Osteocyte (in vitro differentiated cells): ENCODE data around the gene SMIM30. TPM values are rescaled to one million over a fixed set of nuclear protein-coding genes. Genes with fewer than 3 reads are reported as not detected.

Experiments used
- DNase-seq: peaks from one replicate; pipeline ENCODE4 v3.0.0; 2021; ENCODE audit warnings: mixed read lengths; ENCODE audit not compliant: unreplicated experiment; ENCODE audit errors: extremely low spot score
- H3K27ac Mint-ChIP-seq: one replicate; pipeline ENCODE4 v1.8.0; 2021; ENCODE audit warnings: mild to moderate bottlenecking, mixed read lengths; ENCODE audit not compliant: unreplicated experiment
- H3K27me3 Mint-ChIP-seq: one replicate; pipeline ENCODE4 v1.8.0; 2021; ENCODE audit warnings: mixed read lengths; ENCODE audit not compliant: unreplicated experiment
- H3K36me3 Mint-ChIP-seq: one replicate; pipeline ENCODE4 v1.8.0; 2021; ENCODE audit warnings: mixed read lengths; ENCODE audit not compliant: unreplicated experiment
- H3K4me1 Mint-ChIP-seq: one replicate; pipeline ENCODE4 v1.8.0; 2021; ENCODE audit warnings: mixed read lengths; ENCODE audit not compliant: unreplicated experiment
- H3K4me3 Mint-ChIP-seq: one replicate; pipeline ENCODE4 v1.8.0; 2021; ENCODE audit warnings: mild to moderate bottlenecking, moderate library complexity, mixed read lengths; ENCODE audit not compliant: unreplicated experiment
- H3K9me3 Mint-ChIP-seq: one replicate; pipeline ENCODE4 v1.8.0; 2021; ENCODE audit warnings: mixed read lengths; ENCODE audit not compliant: unreplicated experiment
- total RNA-seq: library from RNA; stranded (reverse); gene quantifications from 2 replicates; pipeline ENCODE4 v1.2.1, GENCODE V29; 2021
- TF ChIP-seq, protein P1 (sequence below): fragments of 200-600 bp; sonication (generic); IDR thresholded peaks from 2 replicates; pipeline ENCODE4 v1.5.0; 2021; ENCODE audit warnings: antibody characterized with exemption, mild to moderate bottlenecking, moderate library complexity

The SMIM30 gene
- total RNA-seq, 1 donor from 2014 or later = 43.9 TPM

GRCh38 chr7:113071465-113071864, 46.9 kb downstream of the SMIM30 start:
- TF ChIP-seq, protein P1, sequence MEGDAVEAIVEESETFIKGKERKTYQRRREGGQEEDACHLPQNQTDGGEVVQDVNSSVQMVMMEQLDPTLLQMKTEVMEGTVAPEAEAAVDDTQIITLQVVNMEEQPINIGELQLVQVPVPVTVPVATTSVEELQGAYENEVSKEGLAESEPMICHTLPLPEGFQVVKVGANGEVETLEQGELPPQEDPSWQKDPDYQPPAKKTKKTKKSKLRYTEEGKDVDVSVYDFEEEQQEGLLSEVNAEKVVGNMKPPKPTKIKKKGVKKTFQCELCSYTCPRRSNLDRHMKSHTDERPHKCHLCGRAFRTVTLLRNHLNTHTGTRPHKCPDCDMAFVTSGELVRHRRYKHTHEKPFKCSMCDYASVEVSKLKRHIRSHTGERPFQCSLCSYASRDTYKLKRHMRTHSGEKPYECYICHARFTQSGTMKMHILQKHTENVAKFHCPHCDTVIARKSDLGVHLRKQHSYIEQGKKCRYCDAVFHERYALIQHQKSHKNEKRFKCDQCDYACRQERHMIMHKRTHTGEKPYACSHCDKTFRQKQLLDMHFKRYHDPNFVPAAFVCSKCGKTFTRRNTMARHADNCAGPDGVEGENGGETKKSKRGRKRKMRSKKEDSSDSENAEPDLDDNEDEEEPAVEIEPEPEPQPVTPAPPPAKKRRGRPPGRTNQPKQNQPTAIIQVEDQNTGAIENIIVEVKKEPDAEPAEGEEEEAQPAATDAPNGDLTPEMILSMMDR = no peak
- Mint-ChIP-seq H3K4me1 (no peaks in the 10 kb centered on the region), H3K27ac (no peak overlapping the region), H3K4me3 (no peak overlapping the region), H3K36me3 (no peaks in the 10 kb centered on the region), H3K9me3 (no peaks in the 10 kb centered on the region), H3K27me3 (peaks cover 33% of the 10 kb centered on the region)
- no peak for DNase-seq

Other genes starting within 250 kb of the SMIM30 start
- 0.10 TPM in 1 of 2 replicates, not detected in the other for gene GPR85, start 31.7 kb downstream of the SMIM30 start, total RNA-seq